Measurements from ENCODE around the gene RAB33B. TPM values are rescaled to one million over a fixed set of nuclear protein-coding genes. Genes with fewer than 3 reads are reported as not detected.

RAB33B gene
- total and polyA plus RNA-seq, 10 of the 15 experiments (the other 5 are each of a cell fraction or from before 2014, with no cell fraction given): 3.2 to 10.7 (median 7.5) TPM

- BruUV-seq (replicated peaks): no TSS peak
- peaks cover 9% of the 10 kb centered on the region; the same call in 1 of the 2 replicates for H3K4me1 ChIP-seq (ENCODE audit: control insufficient read depth, insufficient read depth, low read length)
- ChIA-PET RAD21 (ENCODE audit: unreplicated experiment) (no interaction called here), SMC1A (ENCODE audit: uncharacterized antibody, unreplicated experiment) (interaction anchor here (0.7 to 1.2 kb wide), 2 partner anchors 9 to 79 kb away, joined by 3 read pairs; no protein-coding TSS in a partner anchor), CTCF (no interaction called here), POLR2A (no interaction called here)
- H3K36me3 ChIP-seq (ENCODE audit: control insufficient read depth in 2 of 2, insufficient read depth in 2 of 2, low read length in 1 of 2): no peaks in the 10 kb centered on the region
- WGBS (ENCODE audit: insufficient coverage, insufficient replicate concordance, low lambda C conversion rate, missing lambda C conversion rate): 70% methylated on average over 1 of the region's 1 CpG
- DNase-seq (ENCODE audit: low read depth, low spot score) (no peak), FAIRE-seq (no peak), ATAC-seq (no peak)
- peak overlapping the region; percentile 82; the same call in 1 of the 2 replicates for H3K4me3 ChIP-seq
- in situ Hi-C loops (cut with MboI) (no loop called here), intact Hi-C loops (cut with micrococcal nuclease; ENCODE audit: unreplicated experiment) (loop anchor here (2.0 to 10.0 kb wide), 3 partner anchors 77 to 370 kb away; partner anchors contain the start of genes NAA15 and NDUFC1)
- peaks cover 34% of the 10 kb centered on the region for H3K79me2 ChIP-seq (ENCODE audit: control insufficient read depth, insufficient read depth, low read length)
- no peaks in the 10 kb centered on the region for H3K27me3 ChIP-seq (replicated peaks in 1 of 2; ENCODE audit: control insufficient read depth in 2 of 2, insufficient read depth in 2 of 2, low read length in 1 of 2)
- no peak overlapping the region for H2AFZ ChIP-seq (ENCODE audit: control insufficient read depth, low read depth, low read length)
- H3K9me3 ChIP-seq (replicated peaks; ENCODE audit: control insufficient read depth, insufficient read depth, low read length): no peaks in the 10 kb centered on the region
- TF ChIP-seq ZSCAN29 (IDR thresholded peaks at IDR 0.05) (no peak), EZH2 (IDR thresholded peaks at IDR 0.05; ENCODE audit: borderline replicate concordance, control insufficient read depth, low read depth, low read length) (no peak), BCL11A (IDR thresholded peaks at IDR 0.05; ENCODE audit: low read depth, low read length) (no peak), SREBF2 (IDR thresholded peaks at IDR 0.05; ENCODE audit: low read length) (no peak), GATAD2B (conservative IDR thresholded peaks at IDR 0.05; ENCODE audit: low read depth) (no peak), EP300 (IDR thresholded peaks at IDR 0.05; ENCODE audit: borderline replicate concordance in 1 of 2, control insufficient read depth in 1 of 2, low read depth in 2 of 2, low read length in 2 of 2) (no peak), TBL1XR1 (IDR thresholded peaks at IDR 0.05; ENCODE audit: low read depth, low read length) (no peak), RCOR1 (conservative IDR thresholded peaks at IDR 0.05; ENCODE audit: low read depth, low read length) (no peak), STAT1 (conservative IDR thresholded peaks at IDR 0.05) (no peak), TCF3 (IDR thresholded peaks at IDR 0.05; ENCODE audit: borderline replicate concordance, insufficient read depth, low read depth, low read length) (no peak), CEBPZ (IDR thresholded peaks at IDR 0.05; ENCODE audit: low read depth, low read length) (no peak), RUNX3 (IDR thresholded peaks at IDR 0.05; ENCODE audit: low read length) (no peak), NFXL1 (IDR thresholded peaks at IDR 0.05; ENCODE audit: borderline replicate concordance) (no peak), POLR2A (IDR thresholded peaks at IDR 0.05; ENCODE audit: low read depth, low read length) (no peak), NR2C2 (IDR thresholded peaks at IDR 0.05; ENCODE audit: borderline replicate concordance, control insufficient read depth, insufficient read length, low read depth) (no peak)
- TF ChIP-seq, protein P1, sequence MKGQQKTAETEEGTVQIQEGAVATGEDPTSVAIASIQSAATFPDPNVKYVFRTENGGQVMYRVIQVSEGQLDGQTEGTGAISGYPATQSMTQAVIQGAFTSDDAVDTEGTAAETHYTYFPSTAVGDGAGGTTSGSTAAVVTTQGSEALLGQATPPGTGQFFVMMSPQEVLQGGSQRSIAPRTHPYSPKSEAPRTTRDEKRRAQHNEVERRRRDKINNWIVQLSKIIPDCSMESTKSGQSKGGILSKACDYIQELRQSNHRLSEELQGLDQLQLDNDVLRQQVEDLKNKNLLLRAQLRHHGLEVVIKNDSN (IDR thresholded peaks at IDR 0.05; ENCODE audit: borderline replicate concordance, extremely low read length, insufficient read depth, low read depth, low read length): no peak
- H3K4me2 ChIP-seq (ENCODE audit: control insufficient read depth, insufficient read depth): peak overlapping the region; percentile 32
- no peak overlapping the region for H3K9ac ChIP-seq (ENCODE audit: control insufficient read depth, insufficient read depth, low read length)
- peak overlapping the region; percentile 78; the same call in 1 of the 2 replicates for H3K27ac ChIP-seq (ENCODE audit: control insufficient read depth, insufficient read depth)
- H4K20me1 ChIP-seq (ENCODE audit: control insufficient read depth, insufficient read depth): no peaks in the 10 kb centered on the region
Observed at GRCh38 chr4:139451997-139452396, 1.9 kb upstream of the RAB33B start.

Data from GM12878 (cell line).